ENCODE results near the gene KANSL1.

KANSL1 gene

DNA sequence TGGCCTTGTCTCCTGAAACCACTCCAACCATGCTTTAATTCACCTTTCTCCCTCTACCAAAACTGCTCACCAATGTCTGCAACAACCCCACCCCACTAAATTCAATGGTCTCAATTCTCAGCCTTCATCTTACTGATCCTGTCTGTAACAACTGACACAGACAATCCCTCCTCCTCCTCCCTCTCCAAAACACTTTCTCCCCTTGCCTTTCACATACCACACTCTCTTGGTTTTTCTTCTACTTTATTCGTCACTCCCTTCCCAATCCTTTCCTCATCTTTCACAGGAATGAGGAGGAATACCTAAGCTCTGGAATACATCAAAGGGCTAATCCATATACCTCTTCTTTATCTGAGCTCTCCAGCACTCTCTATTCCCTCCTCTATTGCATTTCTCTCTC, 128.8 kb downstream of the KANSL1 start:
- no peak for DNase-seq

DNA sequence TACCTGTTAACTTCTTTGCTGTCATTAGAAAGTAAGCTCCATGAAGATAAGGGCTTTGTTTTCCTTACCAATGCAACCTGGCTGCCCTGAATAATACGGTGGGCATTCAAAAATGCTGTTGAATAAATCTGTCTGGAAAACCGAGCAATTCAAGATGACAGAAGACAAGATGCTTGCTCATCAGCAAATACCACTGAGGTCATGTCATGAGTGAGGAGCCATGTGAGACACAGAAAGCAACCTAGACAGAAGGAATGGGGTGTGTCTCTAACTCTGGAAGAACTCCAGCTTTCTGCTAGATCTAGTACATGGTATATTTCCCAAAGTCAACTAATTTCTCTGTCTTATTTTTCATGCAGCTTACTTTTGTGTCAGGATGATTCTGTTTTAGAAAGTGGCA, 130.0 kb downstream of the KANSL1 start:
- peak; percentile 77 for DNase-seq

DNA sequence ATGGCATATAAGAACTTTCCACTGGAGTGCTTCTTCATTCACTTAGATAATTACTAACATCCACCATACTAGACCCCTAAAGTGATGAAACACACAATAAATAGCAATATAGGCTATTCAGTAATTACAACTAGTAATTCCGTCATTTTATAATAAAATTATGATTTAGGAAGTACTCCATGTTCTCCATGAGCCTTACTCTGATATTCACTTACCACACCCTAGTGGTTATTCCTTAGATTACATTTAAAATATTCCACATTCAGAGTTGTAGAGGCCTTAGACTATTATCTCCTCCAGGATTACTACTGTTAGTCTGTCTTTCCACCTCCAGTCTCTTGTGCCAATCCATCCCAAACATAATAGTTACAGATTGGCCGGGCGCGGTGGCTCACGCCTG, 131.8 kb downstream of the KANSL1 start:
- DNase-seq, result no peak

DNA sequence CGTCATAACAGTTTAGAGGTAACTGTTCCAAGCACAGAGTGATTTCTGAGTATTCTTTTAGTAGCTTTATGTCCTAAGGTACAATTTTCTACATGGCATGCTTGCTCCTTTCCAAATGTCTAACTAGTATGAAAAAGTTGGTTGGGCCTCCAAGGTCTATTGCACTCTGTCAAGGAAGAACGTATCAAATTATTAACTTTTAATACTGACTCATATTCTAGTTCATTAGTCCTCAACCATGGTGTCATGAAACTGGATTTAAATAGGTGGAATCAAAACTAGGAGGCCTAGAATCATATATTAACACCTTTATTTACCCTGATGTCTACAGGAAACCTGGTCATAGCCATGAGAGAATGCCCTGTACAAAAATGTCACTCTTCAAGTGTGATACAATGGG, 132.8 kb downstream of the KANSL1 start:
- DNase-seq, result no peak

DNA sequence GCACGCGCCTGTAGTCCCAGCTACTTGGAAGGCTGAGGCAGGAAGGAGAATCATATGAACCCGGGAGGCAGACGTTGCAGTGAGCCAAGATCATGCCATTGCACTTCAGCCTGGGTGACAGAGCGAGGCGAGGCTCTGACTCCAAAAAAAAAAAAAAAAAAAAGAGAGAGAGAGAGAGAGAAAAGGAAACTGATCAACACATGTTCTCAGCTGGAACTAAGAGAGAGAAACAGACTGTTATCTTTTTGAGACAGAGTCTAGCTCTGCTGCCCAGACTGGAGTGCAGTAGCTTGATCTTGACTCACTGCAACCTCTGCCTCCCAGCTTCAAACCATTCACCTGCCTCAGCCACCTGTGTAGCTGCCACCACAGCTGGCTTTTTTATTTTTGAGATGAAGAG, 133.7 kb downstream of the KANSL1 start:
- no peak for DNase-seq

DNA sequence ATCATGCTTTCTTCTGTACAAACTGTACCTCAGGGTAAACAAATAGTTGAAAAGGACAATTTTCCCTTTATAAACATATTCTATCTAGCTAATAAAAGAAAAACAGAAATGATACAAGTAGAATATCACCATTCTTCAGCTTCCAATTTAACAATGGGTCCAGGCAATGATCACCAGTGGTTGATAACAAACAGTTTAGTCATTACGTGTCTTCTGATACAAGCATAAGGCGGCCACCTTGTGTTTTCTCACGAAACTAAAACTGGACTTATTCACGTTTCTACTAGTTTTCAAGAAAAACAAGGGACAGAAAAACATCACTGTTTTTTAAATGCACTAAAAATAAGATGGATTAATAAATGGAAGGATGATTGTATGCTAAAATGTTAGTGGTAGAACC, 135.9 kb downstream of the KANSL1 start:
- no peak for DNase-seq

DNA sequence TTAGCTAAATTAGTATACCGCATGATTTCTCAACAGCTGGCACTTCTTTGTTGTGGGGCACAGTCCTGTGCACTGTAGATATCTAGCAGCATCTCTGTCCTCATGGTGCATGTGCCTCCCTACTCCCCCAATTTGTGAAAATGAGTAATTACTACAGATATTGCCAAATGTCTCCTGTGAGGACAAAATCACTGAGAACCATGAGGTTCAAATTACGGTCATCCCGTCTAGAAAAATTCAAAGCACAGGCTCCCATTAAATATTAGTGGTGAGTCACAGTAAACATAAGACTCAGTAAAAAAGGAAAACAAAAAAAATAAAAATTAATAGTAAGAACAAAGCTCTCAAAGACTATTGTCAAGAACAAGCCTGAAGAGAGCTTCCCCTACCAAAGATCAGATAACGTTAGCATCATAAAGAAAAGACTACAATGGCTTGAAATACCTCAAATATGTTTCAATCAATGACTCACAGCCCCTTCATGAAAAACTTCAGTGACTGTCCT, 136.4 kb downstream of the KANSL1 start:
- no peak for DNase-seq

DNA sequence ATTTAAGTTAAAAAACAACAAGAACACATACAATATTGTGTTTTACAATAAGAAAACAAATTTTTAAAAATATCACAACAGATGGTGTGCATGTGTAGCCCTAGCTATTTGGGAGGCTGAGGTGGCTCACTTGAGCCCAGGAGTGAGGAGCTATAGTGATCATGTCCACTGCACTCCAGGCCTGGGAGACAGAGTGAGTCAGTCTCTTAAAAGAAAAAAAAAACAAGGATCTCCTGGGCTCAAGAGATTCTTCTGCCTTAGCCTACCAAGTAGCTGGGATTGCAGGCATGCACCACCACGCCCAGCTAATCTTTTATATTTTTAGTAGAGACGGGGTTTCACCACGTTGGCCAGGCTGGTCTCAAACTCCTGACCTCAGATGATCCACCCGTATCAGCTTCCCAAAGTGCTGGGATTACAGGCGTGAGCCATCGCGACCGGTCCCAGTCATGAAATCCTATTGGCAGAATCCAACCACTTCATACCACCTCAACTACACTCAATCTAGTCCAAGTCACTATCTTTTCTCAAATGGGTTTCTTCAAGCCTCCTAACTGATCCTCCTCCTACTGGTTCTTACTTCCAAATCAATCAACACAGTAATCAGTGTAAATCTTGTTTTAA, 139.2 kb downstream of the KANSL1 start:
- no peak for DNase-seq

DNA sequence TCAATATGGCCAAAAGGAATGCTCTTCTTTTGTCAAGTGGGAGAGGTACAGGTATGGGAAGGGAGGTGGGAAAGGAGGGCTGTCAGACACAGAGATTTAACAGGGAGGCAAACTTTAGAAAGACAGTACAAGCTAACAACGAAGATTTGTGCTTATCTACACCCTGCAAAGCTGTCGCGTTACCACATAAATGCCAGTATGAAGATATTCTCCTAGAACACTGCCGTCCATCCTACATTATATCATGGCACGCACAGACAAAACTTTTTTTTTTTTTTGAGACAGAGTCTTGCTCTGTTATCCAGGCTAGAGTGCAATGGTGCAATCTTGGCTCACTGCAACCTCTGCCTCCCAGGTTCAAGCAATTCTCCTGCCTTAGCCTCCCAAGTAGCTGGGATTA, 143.6 kb downstream of the KANSL1 start:
- DNase-seq, result no peak

DNA sequence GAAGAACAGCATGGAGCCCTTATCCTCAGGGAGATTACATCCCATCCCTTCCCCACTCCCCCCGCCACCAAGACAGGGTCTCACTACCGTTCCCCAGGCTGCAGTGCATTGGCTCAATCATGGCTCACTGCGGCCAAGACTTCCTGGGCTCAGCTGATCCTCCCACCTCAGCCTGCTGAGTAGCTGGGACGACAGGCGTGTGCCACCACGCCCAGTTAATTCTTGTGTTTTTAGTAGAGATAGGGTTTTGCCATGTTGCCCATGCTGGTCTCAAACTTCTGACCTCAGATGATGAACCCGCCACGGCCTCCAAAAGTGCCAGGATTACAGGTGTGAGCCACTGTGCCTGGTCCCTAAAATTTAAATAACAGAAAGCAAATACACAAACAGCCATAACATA, 145.4 kb downstream of the KANSL1 start:
- DNase-seq, result no peak

DNA sequence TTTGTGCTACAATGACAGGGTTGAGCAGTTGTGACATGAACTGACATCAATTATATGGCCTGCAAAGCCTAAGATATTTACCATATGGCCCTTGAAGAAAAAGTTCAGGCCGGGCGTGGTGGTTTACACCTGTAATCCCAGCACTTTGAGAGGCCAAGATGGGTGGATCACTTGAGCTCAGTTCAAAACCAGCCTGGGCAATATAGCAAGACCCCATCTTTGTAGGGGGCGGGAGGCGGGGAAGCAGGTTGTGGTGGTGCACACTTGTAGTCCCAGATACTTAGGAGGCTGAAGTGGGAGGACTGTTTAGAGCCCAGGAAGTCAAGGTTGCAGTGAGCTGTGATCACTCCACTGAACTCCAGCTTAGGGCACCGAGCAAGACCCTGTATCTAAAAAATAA, 145.8 kb downstream of the KANSL1 start:
- no peak for DNase-seq

DNA sequence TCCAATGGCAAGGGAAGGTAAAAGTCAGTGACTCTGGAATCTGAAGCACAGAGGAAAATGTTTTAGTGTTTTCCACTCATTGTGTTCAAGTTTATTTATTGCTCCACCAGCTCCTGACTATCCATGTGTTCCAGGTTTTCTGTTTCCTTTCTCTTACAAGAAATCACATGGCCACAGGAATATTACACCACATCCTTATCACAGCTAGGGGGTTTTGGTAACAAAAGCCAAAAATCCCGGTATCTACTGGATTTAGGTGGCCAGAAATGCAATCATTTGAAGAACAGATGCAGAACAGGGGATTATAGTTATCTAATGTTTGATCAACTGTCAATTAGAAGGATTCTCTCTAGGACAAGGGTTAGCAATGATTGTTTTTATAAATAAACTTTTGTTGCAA, 146.3 kb downstream of the KANSL1 start:
- DNase-seq, result no peak

DNA sequence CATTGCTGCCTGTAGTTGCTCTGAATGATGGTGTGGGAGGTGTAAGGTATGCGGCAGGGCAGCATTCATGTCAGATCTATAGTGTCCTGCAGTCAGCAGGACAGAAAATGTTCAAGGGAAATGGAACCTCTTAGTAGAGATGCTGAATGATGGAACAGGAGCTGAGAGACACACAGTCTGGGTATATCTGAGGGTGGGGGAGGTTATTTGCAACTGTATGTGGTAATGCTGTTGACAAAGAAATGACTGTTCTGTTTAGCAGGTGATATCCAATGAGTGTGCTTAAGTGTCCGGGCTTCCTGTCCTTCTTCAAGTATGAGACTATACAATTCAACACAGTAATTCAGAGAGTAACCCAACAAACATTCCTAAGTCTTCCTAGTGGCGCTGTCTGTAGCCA, 147.6 kb downstream of the KANSL1 start:
- DNase-seq, result peak; percentile 82

DNA sequence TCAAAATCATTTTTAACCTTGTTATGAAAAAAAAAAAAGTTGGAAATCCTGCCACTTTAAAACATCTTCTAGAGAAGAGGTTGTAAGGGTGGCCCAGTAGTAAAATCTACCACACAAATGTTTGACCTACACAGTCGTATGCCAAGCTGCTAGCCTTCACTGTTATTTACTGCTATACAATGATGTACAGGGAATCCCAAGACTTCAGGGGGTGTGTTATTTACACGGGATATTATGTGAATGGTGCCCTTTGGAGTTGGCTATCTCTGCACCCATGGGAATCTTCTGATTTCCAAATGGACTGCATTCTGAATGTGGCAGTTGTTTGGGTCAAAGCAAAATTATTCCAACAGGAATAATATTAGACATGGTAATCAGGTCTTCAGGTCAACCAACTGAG, 148.2 kb downstream of the KANSL1 start:
- DNase-seq, result no peak

DNA sequence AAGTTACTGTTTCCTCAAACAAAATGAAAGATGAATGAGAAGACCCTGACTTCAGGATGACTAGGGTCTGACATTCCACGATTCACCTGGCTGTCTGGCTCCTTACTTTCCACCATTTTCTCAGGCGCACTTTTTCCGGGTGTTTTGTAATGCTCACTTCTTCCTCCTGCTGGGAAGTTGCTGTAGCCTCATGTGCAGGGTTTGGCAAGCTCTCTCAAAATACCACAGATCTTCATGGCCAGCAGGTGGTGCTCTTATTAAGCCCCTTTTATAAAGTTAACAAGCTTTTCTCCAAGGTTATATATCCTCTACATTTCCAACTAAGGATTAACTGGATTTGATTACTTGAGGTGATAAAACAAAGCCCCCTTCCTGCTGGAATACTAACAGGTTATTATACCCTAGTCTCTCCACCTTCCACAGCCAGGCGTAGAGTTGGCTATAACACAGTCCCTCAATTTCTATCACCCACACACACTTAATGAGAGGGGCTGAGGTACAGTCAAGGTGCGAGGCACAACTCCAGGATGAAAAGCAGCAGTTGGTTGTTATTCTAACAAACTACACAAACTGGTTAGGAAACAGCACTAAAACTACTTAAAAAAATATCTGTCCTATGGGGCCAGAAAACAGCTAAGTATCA, 148.8 kb downstream of the KANSL1 start:
- DNase-seq, result peak; percentile 88

DNA sequence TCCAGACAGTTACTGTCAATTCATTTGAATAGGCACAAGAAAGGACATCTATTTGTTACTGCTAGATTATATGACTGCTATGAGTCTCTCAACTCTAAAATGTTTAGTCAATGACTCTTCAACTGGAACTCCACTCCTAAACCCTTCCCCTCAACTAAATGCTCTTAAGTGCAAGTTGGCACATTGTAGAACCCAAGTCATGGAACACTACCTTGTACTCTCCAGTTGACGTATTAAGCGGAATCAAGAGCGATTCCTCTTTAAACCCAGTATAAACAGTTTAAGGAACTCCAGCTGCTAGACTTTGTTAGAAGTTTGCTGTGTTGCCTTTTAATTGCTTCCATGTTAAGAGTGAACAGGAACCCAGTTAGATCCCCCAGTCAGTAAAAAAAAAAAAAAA, 149.6 kb downstream of the KANSL1 start:
- DNase-seq, result no peak

DNA sequence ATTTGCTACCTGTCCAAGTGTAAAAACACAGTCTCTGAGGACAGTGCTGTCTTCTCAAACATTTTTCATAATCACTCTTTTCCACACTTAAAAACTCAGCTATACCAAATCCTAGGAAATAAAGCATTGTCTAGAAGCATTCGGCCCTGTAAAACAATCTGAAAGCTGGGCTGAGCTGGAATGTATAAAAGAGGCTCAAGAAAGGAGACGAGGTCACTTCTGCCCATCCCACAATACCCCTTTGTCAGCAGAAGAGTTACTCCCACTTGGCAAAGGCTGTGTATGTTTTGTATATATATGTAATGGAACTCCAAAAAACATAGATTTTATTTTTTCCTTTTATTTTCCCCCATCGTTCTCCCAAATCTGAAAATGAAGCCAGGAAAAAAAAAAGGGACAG, 150.3 kb downstream of the KANSL1 start:
- no peak for DNase-seq

DNA sequence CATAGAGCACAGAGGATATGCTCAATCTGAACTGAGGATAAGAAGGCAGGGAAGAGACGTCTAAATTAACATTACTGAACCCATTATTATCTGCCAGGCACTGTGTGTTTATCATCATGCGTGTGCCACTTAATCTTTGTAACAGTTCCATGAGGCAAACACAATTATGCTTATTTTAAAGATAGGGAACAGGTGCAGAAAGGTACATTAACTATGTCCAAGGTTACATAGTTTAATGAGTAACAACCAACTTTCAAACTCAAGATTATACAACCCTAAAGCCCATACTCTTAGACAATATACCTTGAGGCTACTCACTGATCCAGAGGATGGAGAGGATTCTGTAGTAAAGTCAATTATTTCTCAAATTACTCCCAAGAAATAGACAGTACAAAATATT, 151.0 kb downstream of the KANSL1 start:
- no peak for DNase-seq

DNA sequence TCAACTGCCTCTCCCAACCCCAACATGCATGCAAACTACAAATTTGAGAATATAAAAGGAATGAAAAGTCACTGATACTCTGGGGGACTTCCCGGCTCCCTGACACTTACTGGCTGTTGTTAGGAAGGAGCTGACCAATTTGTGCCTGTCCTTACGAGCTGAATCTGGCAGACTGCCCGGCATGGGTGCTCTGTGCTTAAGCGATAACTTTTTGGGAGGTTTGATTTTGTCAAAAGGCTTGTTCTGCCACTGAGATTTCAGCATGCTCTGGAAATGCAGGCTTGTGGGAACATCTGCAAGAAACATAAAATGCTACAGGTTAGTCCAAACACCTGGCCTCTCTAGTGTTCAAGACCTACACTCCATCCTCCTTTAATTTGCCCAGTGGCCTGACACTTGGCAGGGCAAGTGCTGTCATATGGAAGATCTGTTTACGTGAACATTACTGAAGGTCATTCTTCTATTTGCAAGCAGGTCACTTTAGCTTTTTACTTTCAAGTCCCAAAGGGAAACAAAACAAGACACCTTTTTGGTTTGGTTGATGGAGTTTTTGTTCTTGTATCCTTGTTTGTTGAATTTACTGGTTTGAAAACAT, 153.5 kb downstream of the KANSL1 start:
- no peak for DNase-seq

DNA sequence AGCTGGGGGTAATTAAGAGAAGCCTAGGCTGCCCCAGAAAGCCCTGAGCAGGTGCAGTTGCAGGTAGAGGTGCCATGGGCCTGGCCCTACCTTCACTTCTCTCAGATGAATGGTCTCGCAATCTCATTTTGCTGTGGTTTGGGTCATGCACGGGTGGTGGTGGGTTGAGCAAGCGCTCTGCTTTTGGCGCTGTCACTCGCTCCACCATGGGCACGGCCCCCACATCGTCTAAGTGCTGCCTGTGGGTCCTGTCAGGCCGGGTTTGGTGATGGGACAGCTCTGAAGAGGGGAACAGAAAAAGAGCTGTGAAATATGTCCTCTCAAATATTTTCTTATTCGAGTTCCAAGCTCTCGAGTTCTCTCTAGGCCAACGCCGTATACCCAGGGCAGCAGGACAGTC, 154.3 kb downstream of the KANSL1 start:
- DNase-seq, result no peak

DNA sequence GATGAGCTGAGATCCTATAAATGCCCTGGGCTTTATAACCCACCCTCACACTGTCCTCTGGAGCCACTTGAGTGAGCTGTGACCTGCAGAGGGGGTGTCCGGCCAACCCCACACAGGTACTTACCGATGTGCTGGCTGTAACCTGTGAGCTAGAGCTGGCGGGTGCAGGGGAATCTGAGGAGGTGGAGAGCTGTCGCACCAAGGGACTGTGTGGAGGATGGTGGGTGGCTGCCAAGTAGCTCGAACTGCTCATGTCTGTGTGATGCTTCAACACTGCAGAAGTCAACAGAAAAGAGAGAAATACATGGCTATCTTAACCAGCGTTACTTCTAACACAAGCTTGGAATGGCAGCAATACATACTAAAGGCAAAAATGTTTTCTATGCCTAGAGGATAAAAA, 154.8 kb downstream of the KANSL1 start:
- DNase-seq, result no peak

DNA sequence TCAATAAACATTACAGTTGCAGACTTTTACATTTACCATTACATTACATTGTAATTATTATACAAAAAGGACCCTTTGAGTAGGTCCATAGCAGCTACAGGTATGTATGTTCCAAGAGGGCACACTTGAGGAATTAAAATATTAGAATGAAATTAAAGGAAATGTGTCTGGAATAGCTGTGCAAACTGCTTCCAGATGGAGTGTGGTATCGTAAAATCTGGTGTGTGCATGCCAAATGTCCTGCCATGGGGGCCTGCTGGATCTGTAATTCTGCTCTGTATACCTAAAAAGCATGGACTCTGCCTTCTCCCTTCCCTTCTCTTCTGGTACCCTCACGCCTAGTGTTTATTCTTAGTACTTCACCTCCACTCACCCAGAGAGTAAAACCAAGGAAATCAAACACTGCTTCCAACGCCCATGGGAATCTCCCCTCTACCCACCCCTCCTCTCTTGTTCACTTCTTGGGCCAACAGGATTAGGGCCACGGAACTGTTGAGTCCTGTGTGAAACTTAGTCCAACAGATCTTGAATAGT, 155.4 kb downstream of the KANSL1 start:
- no peak for DNase-seq

DNA sequence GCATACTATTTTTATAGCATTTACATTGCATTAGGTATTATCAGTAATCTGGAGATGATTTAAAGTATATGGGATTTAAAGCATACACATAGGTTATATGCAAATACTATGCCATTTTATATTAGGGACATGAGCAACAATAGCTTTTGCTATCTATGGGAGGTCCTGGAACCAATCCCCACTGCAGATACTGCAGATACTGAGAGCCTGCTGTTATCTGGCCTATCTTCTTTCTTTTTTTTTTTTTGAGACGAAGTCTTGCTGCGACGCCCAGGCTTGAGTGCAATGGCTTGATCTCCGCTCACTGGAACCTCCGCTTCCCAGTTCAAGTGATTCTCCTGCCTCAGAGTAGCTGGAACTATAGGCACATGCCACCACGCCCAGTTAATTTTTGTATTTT, 156.7 kb downstream of the KANSL1 start:
- DNase-seq, result no peak

DNA sequence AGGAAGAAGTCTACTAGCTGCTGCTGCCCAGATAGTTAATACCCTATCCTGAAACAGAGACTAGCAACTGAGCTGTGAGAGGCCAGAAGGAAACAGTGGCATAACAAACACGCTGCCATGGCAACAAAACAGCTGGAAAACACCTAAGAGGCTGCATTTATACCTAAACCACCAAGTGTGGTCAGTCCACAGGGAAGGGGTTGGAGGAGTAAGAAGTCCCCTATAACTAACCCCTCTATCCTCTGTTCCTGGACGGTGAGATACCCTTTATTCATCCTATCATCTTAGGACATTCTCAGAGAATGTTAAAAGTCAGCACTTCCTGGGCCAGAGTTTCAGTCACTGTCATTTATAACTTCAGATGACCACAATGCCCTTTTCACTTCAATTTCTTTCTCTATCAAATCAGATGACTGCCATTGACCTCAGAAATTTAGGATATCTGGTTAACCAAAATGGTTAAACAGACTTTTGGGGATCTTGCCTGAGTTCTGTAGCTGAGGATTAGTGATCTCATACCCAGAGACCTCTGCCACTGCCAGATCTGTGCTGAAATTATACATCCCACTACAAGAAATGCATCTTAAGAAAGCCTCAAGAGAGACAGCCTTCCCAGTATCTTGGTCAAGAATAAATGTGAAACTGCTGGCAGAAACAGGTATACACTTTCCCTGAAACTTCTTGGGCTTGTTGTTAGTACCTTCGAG, 158.0 kb downstream of the KANSL1 start:
- DNase-seq, result no peak

All from islet precursor cell (in vitro differentiated cells).